Peyer's patch (tissue), 4 donors: ENCODE results near the gene CD160.
"Not testable (repeated sequence)": the region's sequence is repeated elsewhere in the genome, so short reads cannot be mapped to it uniquely, and the experiment has no call there.

ENCODE experiments used
- CTCF ChIP-seq, 6 experiments: fragments of 450-650 bp in 4 of 6; fragments of 200-600 bp in 2 of 6; sonication (generic) in 1 of 6; IDR thresholded peaks; one replicate each; pipeline ENCODE4 v1.5.1; 2017 to 2019; ENCODE audit warnings: antibody characterized with exemption in 6 of 6, mild to moderate bottlenecking in 3 of 6, moderate library complexity in 1 of 6
- POLR2A ChIP-seq, 2 donors: fragments of 450-650 bp; IDR thresholded peaks; one replicate each; pipeline ENCODE4 v1.5.1; 2017; ENCODE audit warnings: antibody characterized with exemption in 2 of 2, mild to moderate bottlenecking in 2 of 2, moderate library complexity in 2 of 2

GRCh38 chr1:145765585-145766360, 46.5 kb downstream of the CD160 start:
- not testable (repeated sequence) for TF ChIP-seq CTCF, POLR2A (IDR thresholded peaks at IDR 0.05)
